Stimulated activated naive CD8-positive, alpha-beta T cell treated with anti-CD3 and anti-CD28 coated beads, Interleukin-15, amount 100 ng/mL, for 72 hours (primary cell): ENCODE measurements around the gene TMEM252.

Experiments used
- ATAC-seq: fragments of 150-1000 bp; cut with Tn5 transposase; 2 replicates; pipeline ENCODE4 v1.10.0; 2021; ENCODE audit warnings: mild to moderate bottlenecking, moderate library complexity
- DNase-seq, 2 donors: peaks; one replicate each; pipeline ENCODE4 v3.0.0; 2021 to 2022
- H3K27ac Mint-ChIP-seq, 2 donors: one replicate each; pipeline ENCODE4 v1.8.0; 2022; ENCODE audit warnings: mild to moderate bottlenecking in 2 of 2, mixed read lengths in 2 of 2, moderate library complexity in 2 of 2
- H3K27me3 Mint-ChIP-seq: one replicate; pipeline ENCODE4 v1.8.0; 2022; ENCODE audit warnings: mixed read lengths
- H3K4me1 Mint-ChIP-seq: one replicate; pipeline ENCODE4 v1.8.0; 2022; ENCODE audit warnings: mild to moderate bottlenecking, mixed read lengths
- H3K4me3 Mint-ChIP-seq, 2 donors: one replicate each; pipeline ENCODE4 v1.8.0; 2022; ENCODE audit warnings: mild to moderate bottlenecking in 2 of 2, mixed read lengths in 2 of 2, moderate library complexity in 1 of 2
- H3K9me3 Mint-ChIP-seq, 2 donors: one replicate each; pipeline ENCODE4 v1.8.0; 2022; ENCODE audit warnings: mixed read lengths in 2 of 2

Gene TMEM252

DNA sequence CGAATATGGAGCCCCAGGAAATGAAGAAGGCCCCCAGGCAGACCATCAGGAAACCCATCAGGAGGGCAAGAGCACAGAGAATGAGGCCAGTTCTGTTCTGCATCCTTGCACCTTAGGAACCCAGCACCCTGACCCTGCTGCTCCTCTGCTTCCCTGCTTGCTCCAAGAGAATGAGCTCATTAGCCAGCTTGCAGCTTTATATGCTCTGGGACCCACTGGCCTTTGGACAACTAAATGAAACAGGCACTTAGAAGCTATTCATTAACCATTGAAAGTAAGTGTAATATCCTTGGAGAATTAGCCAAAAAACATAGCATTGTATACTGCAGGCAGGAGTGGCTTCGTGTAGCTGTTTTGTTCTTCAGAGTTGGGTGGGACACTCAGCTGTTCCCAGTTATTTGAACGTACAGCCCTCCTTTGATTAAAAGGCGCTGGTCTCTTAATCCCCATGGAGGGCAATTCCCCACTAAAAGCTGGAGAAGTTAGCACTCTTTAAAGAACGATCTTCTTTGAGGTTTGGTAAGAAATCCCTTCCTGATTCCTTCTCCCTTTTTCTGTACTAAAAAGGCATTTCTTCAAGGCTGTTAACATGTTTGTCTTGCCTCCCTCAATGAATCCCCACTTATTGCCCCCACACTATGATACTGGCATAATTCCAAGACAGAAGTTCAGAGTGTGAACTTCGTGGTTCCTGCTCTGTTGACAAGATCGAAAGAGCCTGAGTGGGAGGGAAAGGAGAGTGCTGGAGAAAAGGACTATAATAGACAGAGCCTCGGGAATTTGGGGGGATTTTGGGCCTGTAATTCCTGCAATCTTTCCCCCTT is at the start of gene TMEM252:
TSS of gene TMEM252 (minus strand) at position 172 of the 824 bp plus-strand sequence. CDS start at position 103, 69 bp downstream.
- no peak within 1 kb of the TSS for H3K4me3 Mint-ChIP-seq

DNA sequence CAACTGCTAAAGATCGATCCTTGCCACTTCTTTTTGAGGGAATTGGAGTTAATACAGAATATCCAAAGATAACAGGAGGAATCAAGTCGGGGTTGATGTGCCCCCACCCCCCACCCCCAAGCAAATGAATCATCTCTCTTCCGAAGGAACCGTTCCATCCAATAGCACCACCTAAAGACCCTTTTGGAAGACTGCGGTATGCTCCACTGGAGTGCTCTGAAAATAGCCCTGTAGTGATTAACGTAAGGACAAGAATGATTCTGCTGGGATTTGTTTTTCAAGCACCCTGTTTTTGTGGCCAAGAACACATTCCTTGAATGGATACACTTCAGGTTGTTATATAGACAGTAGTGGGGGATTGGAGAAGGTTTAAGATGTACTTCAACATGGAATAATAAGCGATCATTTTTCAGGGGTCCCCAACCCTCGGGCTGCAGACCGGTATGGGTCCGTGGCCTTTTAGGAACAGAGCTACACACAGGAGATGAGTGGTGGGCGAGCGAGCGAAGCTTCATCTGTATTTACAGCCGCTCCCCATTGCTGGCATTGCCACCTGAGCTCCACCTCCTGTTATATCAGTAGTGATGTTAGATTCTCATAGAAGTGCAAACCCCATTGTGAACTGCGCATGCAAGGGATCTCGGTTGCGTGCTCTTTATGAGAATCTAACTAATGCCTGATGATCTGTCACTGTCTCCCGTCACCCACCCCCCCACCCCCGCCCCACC is 44.5 kb upstream of the TMEM252 start:
- Mint-ChIP-seq H3K4me1 (peaks cover 9% of the 10 kb centered on the region), H3K27me3 (peaks cover 49% of the 10 kb centered on the region), H3K9me3 (peaks cover 5 to 6% of the 10 kb centered on the region in 2 donors), H3K27ac (no peak overlapping the region), H3K4me3 (no peak overlapping the region)
- ATAC-seq (no peak), DNase-seq (no peak)

More for the DNA sequence above, at the start of gene TMEM252:
- no peaks in the 10 kb centered on the region for H3K4me1 Mint-ChIP-seq
- no peaks in the 10 kb centered on the region for H3K9me3 Mint-ChIP-seq
- no peak for ATAC-seq
- H3K27me3 Mint-ChIP-seq, result peaks cover 46% of the 10 kb centered on the region
- no peak within 1 kb of the TSS for H3K27ac Mint-ChIP-seq
- no peak for DNase-seq

GRCh38 chr9:68584189-68585033 is 43.7 kb upstream of the TMEM252 start:
- Mint-ChIP-seq H3K27ac (no peak overlapping the region), H3K4me1 (peaks cover 9% of the 10 kb centered on the region), H3K4me3 (no peak overlapping the region), H3K27me3 (peaks cover 42% of the 10 kb centered on the region), H3K9me3 (no peaks in the 10 kb centered on the region)
- ATAC-seq, result peak; percentile 97
- DNase-seq, result peak; percentile 76 to 84

- Mint-ChIP-seq H3K4me3 (no peak overlapping the region), H3K9me3 (no peaks in the 10 kb centered on the region), H3K4me1 (peaks cover 9% of the 10 kb centered on the region), H3K27me3 (peaks cover 28% of the 10 kb centered on the region), H3K27ac (no peak overlapping the region)
- no peak for ATAC-seq
- DNase-seq, result no peak
Measured at GRCh38 chr9:68581696-68582095, 41.0 kb upstream of the TMEM252 start.

- peaks cover 3% of the 10 kb centered on the region for H3K27me3 Mint-ChIP-seq
- no peaks in the 10 kb centered on the region for H3K9me3 Mint-ChIP-seq
- H3K4me3 Mint-ChIP-seq, result no peak overlapping the region
- no peak for DNase-seq
- no peak overlapping the region for H3K27ac Mint-ChIP-seq
- no peak for ATAC-seq
- H3K4me1 Mint-ChIP-seq, result no peaks in the 10 kb centered on the region
Measured at GRCh38 chr9:68577774-68578591, 37.3 kb upstream of the TMEM252 start.

DNA sequence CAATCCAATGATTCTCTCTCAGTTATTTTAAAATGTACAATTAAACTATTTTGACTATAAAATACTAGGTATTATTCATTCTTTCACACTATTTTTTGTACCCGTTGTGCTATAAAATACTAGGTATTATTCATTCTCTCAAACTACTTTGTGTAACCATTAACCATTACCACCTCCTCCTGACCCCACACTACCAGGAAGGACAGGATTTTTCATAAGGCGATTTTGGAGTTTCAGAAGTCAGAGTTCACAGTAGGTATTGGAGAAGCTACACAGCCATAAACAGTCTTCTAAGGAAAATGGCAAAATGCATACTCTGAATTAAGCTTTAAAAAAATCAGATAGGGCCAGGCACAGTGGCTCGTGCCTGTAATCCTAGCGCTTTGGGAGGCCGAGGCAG is 35.1 kb upstream of the TMEM252 start:
- Mint-ChIP-seq H3K9me3 (peaks cover 5 to 7% of the 10 kb centered on the region in 2 donors), H3K4me3 (no peak overlapping the region), H3K27ac (no peak overlapping the region), H3K4me1 (no peaks in the 10 kb centered on the region), H3K27me3 (no peaks in the 10 kb centered on the region)
- ATAC-seq (no peak), DNase-seq (no peak)

DNA sequence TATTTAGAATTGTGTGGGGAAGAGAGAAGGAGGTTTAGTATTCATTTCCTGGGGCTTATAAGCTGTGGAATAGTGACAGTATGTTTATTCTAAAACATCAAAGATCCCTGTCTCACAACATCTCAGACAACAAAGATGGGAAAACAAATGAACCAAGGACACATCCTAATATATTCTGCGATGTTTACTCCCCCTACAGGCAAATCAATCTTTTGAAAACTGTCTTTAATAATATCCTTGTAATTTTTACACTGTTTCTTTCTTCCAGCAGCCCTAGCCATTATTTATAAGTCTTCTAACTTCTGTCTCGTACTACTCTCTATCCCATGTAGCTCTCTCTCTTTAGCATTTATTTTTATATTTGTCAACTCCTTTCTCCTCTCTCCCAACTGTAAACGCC is 33.5 kb upstream of the TMEM252 start:
- Mint-ChIP-seq H3K4me1 (no peaks in the 10 kb centered on the region), H3K4me3 (no peak overlapping the region), H3K27ac (no peak overlapping the region), H3K9me3 (peaks cover 5 to 7% of the 10 kb centered on the region in 2 donors), H3K27me3 (no peaks in the 10 kb centered on the region)
- DNase-seq (no peak), ATAC-seq (no peak)

GRCh38 chr9:68567565-68567964 is 26.9 kb upstream of the TMEM252 start:
- H3K4me1 Mint-ChIP-seq, result no peaks in the 10 kb centered on the region
- DNase-seq (no peak), ATAC-seq (no peak)
- H3K27ac Mint-ChIP-seq, result no peak overlapping the region
- peaks cover 5 to 7% of the 10 kb centered on the region in 2 donors for H3K9me3 Mint-ChIP-seq
- H3K27me3 Mint-ChIP-seq, result peaks cover 32% of the 10 kb centered on the region
- no peak overlapping the region for H3K4me3 Mint-ChIP-seq

- no peak for ATAC-seq
- H3K4me3 Mint-ChIP-seq, result no peak overlapping the region
- peaks cover 34% of the 10 kb centered on the region for H3K27me3 Mint-ChIP-seq
Measured at GRCh38 chr9:68562461-68562860, 21.8 kb upstream of the TMEM252 start.

DNA sequence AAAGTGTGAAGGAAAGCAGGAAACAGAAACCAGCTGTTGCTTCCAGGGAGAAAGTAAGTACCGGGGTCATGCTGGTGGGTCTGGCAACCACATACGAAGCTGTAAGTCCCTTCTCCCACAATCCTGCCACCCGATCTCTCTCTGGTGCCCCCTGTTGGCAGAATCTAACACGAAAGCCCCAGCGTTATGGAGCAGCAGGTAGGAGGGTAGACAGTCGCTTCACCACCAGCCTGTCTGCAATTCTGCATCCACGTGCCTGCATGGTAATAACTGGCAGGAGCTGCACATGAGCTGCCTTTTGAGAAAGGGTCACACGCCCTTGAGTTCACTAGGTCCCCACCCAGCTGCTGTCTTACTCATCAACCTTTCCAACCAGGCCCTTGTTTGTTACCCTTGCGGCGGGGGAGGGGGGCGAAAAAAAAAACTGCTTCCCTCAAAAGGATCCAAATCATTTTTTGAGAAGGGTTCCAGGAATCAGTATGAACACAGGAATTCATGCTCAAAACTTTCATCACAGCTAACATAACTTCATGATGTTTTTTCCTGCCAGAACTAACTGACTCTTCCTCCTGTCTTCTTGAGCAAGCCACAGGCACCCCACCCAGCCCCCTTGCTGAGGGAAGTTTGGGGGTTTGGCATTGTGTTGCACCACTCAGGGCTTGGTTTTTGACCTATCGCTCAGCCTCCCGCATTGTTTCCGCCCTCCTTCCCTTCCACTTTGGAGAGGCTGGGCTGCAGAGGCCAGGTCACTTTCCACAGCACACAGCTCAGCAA is 19.6 kb upstream of the TMEM252 start:
- DNase-seq, result peak; percentile 48 to 54
- H3K27ac Mint-ChIP-seq, result no peak overlapping the region
- H3K4me1 Mint-ChIP-seq, result peaks cover 11% of the 10 kb centered on the region
- ATAC-seq, result peak; percentile 67
- no peaks in the 10 kb centered on the region for H3K9me3 Mint-ChIP-seq
- peaks cover 35% of the 10 kb centered on the region for H3K27me3 Mint-ChIP-seq
- H3K4me3 Mint-ChIP-seq, result no peak overlapping the region

More at GRCh38 chr9:68562461-68562860, 21.8 kb upstream of the TMEM252 start:
- Mint-ChIP-seq H3K27ac (no peak overlapping the region), H3K4me1 (peaks cover 11% of the 10 kb centered on the region), H3K9me3 (no peaks in the 10 kb centered on the region)
- no peak for DNase-seq

GRCh38 chr9:68558545-68558944 is 17.9 kb upstream of the TMEM252 start:
- ATAC-seq (no peak), DNase-seq (no peak)
- Mint-ChIP-seq H3K27me3 (peaks cover 33% of the 10 kb centered on the region), H3K4me1 (peaks cover 11% of the 10 kb centered on the region), H3K4me3 (no peak overlapping the region), H3K27ac (peak overlapping the region in 1 of 2 donors; percentile 13), H3K9me3 (no peaks in the 10 kb centered on the region)

DNA sequence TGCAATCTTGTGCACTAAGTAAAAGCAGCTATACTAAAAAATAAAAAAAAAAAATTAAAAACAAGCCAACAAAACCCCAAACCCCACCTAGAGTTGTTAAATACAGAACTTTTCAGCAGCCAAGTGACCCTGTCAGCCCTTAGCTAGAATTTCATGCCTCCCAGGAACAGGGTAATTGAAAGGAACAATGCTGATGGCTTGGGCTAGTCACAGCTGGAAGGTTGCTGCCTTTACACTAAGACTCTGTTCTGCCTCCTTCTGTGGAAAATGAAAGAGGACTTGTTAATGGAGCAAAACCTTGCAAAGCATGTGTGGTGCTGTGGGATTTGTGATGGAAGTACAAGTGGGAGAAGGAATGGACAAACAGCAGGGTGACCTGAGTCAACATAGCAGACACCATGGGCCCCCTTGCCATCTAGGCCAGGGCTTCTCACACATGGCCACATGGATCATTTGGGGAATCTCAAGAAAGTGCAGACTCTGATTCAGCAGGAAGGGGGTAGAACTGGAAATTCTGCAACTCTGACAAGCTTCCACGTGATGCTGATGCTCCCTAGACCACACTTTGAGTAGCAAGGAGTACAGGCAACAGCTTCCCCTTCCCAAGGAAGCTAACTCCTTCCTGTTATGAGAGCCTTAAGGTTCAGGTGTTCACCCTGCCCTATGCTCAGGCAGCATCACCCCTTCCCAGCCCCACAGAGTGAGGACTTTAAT is 14.9 kb upstream of the TMEM252 start:
- Mint-ChIP-seq H3K27me3 (peaks cover 45% of the 10 kb centered on the region), H3K4me3 (no peak overlapping the region), H3K9me3 (no peaks in the 10 kb centered on the region), H3K27ac (no peak overlapping the region), H3K4me1 (peaks cover 9% of the 10 kb centered on the region)
- ATAC-seq (no peak), DNase-seq (no peak)

GRCh38 chr9:68552700-68553476 is 12.2 kb upstream of the TMEM252 start:
- DNase-seq, result no peak
- no peaks in the 10 kb centered on the region for H3K4me1 Mint-ChIP-seq
- no peaks in the 10 kb centered on the region for H3K9me3 Mint-ChIP-seq
- ATAC-seq, result no peak
- H3K27ac Mint-ChIP-seq, result no peak overlapping the region
- H3K27me3 Mint-ChIP-seq, result peaks cover 55% of the 10 kb centered on the region
- H3K4me3 Mint-ChIP-seq, result no peak overlapping the region
